HG03342 (cell line): Measurements from ENCODE around the gene GPALPP1.
A peak's percentile ranks its signal among the peaks of the same experiment; 100 is the strongest.
"Not testable (repeated sequence)": the region's sequence is repeated elsewhere in the genome, so short reads cannot be mapped to it uniquely, and the experiment has no call there.

Source experiments
- ATAC-seq: cut with Tn5 transposase; IDR thresholded peaks from one replicate; pipeline ENCODE4 v1.9.1; 2021; ENCODE audit warnings: mild to moderate bottlenecking, moderate library complexity; ENCODE audit not compliant: unreplicated experiment

GPALPP1 gene

GRCh38 chr13:45004096-45004495 lies 14.8 kb downstream of the GPALPP1 start:
- ATAC-seq: no peak

DNA sequence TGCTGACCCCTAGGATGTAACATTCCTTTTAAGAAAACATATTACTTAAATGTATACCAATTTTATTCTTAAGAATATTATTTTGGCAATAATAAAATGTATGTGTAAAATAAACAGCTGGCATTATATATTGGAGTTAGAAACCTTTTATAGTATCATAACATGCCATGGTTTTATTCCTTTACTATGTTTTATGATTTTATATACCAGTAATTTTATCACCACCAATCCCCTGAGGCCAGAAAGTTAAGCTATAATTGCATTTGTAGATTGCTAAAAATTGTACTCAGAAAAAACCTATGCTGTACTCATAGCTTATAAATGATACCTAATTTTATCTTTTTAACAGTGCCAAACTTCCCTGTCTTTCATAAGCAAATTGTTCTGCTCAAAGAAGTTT lies 17.9 kb downstream of the GPALPP1 start:
- ATAC-seq: no peak

GRCh38 chr13:45007823-45008222 lies 18.5 kb downstream of the GPALPP1 start:
- ATAC-seq: no peak

DNA sequence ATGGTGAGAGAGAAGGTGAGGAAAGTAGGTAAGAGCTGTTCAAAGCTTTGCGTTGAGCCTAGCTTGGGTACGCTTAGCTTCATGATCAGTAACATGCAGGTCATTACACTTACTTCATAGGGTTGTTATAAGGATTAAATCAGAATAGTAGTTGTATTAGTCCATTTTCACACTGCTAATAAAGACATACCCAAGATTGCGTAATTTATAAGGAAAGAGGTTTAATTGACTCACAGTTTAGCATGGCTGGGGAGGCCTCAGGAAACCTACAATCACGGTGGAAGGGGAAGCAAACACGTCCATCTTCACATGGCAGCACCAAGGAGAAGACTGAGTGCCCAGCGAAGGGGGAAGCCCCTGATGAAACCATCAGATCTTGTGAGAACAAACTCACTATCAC lies 21.9 kb downstream of the GPALPP1 start:
- ATAC-seq: no peak

DNA sequence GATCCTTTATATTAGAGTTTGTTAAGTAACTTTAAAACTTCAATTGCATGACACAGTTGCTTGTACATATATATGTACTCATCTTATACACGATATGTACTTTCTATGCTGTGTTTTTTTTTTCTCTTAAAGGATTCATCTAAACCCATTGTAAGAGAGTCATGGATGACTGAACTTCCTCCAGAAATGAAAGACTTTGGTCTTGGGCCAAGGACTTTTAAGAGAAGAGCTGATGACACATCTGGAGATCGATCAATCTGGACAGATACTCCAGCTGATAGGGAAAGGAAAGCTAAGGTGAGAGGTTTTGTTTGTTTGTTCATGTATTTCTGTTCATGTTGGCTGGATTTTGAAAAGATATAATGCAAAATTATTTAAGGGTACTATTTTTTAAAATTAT lies 26.0 kb downstream of the GPALPP1 start:
- ATAC-seq: no peak

GRCh38 chr13:45016792-45017425 lies 27.6 kb downstream of the GPALPP1 start:
- ATAC-seq: no peak

GRCh38 chr13:45019981-45020380 lies 30.6 kb downstream of the GPALPP1 start:
- ATAC-seq: not testable (repeated sequence)

GRCh38 chr13:45021250-45021649 lies 31.9 kb downstream of the GPALPP1 start:
- no peak for ATAC-seq

- ATAC-seq: no peak
Observed at GRCh38 chr13:45024847-45025246, 35.5 kb downstream of the GPALPP1 start.

GRCh38 chr13:45034342-45034741 lies 45.0 kb downstream of the GPALPP1 start:
- no peak for ATAC-seq

- no peak for ATAC-seq
Observed at GRCh38 chr13:45036206-45036605, 46.9 kb downstream of the GPALPP1 start.

DNA sequence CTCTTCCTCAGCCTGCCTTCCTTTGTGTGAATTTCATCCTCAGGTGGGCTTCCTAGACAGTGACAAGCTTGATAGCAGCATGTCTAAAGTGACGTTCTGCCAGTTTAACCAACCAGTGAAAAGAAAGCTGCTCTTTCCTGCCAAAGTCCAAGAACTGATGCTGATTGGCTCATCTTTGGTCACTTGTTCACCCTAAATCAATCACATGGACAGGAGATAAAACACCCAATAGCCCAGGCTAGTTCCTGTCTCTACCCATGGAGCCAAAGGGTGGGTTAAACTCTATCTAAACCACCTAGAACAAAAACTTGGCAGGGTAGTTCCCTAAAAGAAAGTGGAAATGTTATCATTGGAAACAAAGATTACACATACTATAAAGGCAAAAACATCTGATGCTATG lies 50.8 kb downstream of the GPALPP1 start:
- no peak for ATAC-seq

DNA sequence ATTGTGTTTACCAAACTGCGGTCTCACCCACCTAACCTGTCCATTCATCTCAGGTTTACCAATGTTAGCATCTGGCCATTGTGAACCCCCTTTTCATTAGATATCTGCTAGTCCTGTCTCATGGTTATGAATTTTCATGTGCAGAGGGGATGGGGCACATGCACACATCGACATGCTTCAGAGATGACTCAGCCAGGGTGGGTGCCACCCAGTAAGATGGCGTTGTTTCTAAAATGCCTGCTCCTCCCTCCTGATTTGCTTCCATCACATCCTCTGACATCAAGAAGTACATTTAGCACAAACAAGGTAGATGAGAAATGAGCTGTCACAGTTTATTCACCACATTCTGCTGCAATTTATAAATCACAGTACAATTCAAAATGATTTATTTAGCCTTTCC lies 51.3 kb downstream of the GPALPP1 start:
- no peak for ATAC-seq

GRCh38 chr13:45042539-45042938 lies 53.2 kb downstream of the GPALPP1 start:
- ATAC-seq: no peak

- ATAC-seq: no peak
Observed at GRCh38 chr13:45046445-45046844, 57.1 kb downstream of the GPALPP1 start.

- ATAC-seq: peak; percentile 72
Observed at GRCh38 chr13:45047394-45048310, 58.3 kb downstream of the GPALPP1 start.

- ATAC-seq: no peak
Observed at GRCh38 chr13:45048890-45049407, 59.6 kb downstream of the GPALPP1 start.

GRCh38 chr13:45049478-45049877 lies 60.1 kb downstream of the GPALPP1 start:
- no peak for ATAC-seq

DNA sequence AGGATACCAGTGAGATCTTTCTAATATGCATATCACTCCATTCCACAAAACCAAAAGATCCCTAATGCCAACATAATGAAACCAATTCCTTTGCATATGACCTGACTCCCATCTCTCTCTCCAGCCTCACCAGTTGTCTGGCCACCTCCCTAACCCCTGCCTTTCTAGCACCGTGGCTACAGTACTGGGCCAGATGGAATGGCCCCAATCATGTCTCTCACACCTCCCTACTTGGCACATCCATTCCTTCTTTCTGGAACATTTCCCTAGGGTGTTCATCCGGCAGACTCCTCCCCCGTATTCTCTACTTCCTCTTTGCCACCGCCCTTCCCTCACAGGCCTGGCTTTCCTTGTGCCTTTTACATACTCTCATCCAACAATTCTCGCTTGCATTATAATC lies 62.0 kb downstream of the GPALPP1 start:
- no peak for ATAC-seq

GRCh38 chr13:45055198-45055901 lies 66.0 kb downstream of the GPALPP1 start:
- peak; percentile 57 for ATAC-seq

- no peak for ATAC-seq
Observed at GRCh38 chr13:45055902-45056648, 66.7 kb downstream of the GPALPP1 start.
